Measurements from ENCODE around the gene PRDM4. TPM values are rescaled to one million over a fixed set of nuclear protein-coding genes. Genes with fewer than 3 reads are reported as not detected.

PRDM4 gene
- total and polyA plus RNA-seq, 8 donors = 16.1 to 27.3 (median 25.6) TPM

DNA sequence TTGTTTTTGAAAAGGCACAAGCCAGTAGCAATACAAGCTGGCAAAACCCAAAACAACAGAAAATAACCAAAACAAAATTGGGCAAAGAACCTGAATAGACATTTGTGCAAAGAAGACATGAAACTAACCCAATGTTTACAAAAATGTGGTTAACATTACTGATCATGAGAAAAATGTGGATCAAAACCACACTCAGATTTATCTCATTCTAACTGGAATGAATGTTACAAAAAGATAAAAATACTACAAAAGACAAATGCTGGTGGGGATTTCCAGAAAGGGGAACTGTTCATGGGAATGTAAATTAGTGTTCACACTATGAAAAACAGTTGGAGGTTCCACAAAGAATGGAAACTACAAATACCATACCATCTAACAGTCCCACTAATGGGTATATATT lies 40.2 kb upstream of the PRDM4 start:
- intact Hi-C loops (cut with DNase I) = no loop called here
- TF ChIP-seq CTCF (IDR thresholded peaks at IDR 0.05) = no peak
- no peak for ATAC-seq
- DNase-seq = no peak
- no peaks in the 10 kb centered on the region for H3K27me3 ChIP-seq
- H3K36me3 ChIP-seq = no peaks in the 10 kb centered on the region
- no peak overlapping the region for H3K4me3 ChIP-seq
- H3K9me3 ChIP-seq = no peaks in the 10 kb centered on the region
- no peak overlapping the region for H3K27ac ChIP-seq
- H3K4me1 ChIP-seq = no peaks in the 10 kb centered on the region

DNA sequence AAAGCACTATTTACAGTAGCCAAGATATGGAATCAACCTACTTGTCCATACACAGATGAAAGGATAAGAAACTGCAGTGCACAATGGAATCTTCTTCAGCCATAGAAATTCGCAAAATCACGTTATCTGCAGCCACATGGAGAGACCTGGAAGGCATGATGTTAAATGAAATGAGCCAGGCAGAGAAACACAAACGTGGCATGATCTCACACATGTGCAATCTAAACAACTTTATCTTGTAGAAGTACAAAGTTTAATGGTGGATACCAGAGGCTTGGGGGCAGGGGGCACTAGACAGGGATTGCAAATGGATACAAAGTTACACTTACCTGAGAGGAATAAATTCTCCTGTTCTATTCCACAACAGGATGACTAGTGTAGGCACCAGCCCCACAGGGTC lies 37.6 kb upstream of the PRDM4 start:
- ATAC-seq (no peak), DNase-seq (no peak)
- Histone ChIP-seq H3K27me3 (peaks cover 0 to 12% of the 10 kb centered on the region in 2 donors), H3K4me1 (no peaks in the 10 kb centered on the region), H3K27ac (no peak overlapping the region), H3K36me3 (no peaks in the 10 kb centered on the region), H3K9me3 (no peaks in the 10 kb centered on the region), H3K4me3 (no peak overlapping the region)
- no peak for TF ChIP-seq CTCF (IDR thresholded peaks at IDR 0.05)
- intact Hi-C loops (cut with DNase I) = no loop called here

- Histone ChIP-seq H3K27ac (no peak overlapping the region), H3K4me3 (no peak overlapping the region), H3K27me3 (peaks cover 0 to 24% of the 10 kb centered on the region in 2 donors), H3K36me3 (no peaks in the 10 kb centered on the region), H3K4me1 (no peaks in the 10 kb centered on the region), H3K9me3 (no peaks in the 10 kb centered on the region)
- no peak for DNase-seq
- ATAC-seq = no peak
- intact Hi-C loops (cut with DNase I) = no loop called here
- no peak for TF ChIP-seq CTCF (IDR thresholded peaks at IDR 0.05)
Measured at GRCh38 chr12:107794451-107794850, 33.5 kb upstream of the PRDM4 start.

GRCh38 chr12:107791465-107792089 lies 30.6 kb upstream of the PRDM4 start:
- H3K4me1 ChIP-seq = no peaks in the 10 kb centered on the region
- intact Hi-C loops (cut with DNase I) = no loop called here
- no peak overlapping the region for H3K27ac ChIP-seq
- DNase-seq (no peak), ATAC-seq (no peak)
- H3K9me3 ChIP-seq = no peaks in the 10 kb centered on the region
- no peaks in the 10 kb centered on the region for H3K36me3 ChIP-seq
- H3K4me3 ChIP-seq = no peak overlapping the region
- H3K27me3 ChIP-seq = peaks cover 0 to 24% of the 10 kb centered on the region in 2 donors
- TF ChIP-seq CTCF (IDR thresholded peaks at IDR 0.05) = no peak

DNA sequence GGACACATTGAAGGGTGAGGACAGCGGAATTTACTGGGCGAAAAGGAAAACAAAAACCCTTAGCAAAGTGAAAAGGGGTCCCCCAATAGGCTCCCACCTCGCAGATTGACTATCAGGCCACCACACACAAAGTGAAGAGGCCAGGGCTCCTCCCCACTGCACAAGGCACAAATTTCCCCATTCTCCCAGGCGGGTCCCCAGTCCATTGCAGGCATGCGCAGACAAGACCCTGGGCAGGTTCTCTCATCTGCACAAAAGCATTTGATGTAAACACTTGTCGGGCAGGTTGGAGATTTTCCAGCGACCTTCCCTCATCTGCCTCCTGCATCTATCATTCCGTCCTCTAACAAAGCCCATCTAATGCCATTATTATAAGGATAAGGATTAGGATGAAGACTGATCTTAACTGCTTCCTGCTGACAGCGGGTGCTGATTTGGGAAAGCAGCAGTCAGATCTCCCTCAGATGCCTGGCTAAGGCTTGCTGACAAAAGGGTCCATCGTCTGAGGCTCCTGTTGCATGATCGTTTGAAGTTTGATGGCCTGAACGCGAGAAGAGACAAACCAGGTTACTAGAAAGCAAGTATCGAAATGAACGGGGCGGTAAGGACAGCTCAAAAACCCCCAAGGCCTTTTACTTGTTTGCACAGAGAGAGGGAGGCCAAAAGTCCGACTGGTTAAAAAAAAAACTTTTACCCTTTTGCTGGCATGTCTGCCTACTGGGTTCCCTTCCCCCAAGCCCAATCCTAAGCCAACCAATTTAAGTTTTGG lies 27.9 kb upstream of the PRDM4 start:
- TF ChIP-seq CTCF (IDR thresholded peaks at IDR 0.05) = no peak
- ATAC-seq (no peak), DNase-seq (no peak)
- Histone ChIP-seq H3K27me3 (peaks cover 0 to 15% of the 10 kb centered on the region in 2 donors), H3K4me1 (peaks cover 0 to 3% of the 10 kb centered on the region in 2 donors), H3K4me3 (no peak overlapping the region), H3K9me3 (no peaks in the 10 kb centered on the region), H3K27ac (no peak overlapping the region), H3K36me3 (no peaks in the 10 kb centered on the region)
- intact Hi-C loops (cut with DNase I) = no loop called here
